Gastrocnemius medialis (tissue), 4 donors: ENCODE data around the gene VPS52.

Experiments used
- POLR2A ChIP-seq, 2 donors: fragments of 450-650 bp; IDR thresholded peaks; one replicate each; pipeline ENCODE4 v1.6.1; 2017; ENCODE audit warnings: antibody characterized with exemption in 2 of 2, mild to moderate bottlenecking in 2 of 2, moderate library complexity in 2 of 2
- TF ChIP-seq, protein P1 (sequence below), 5 experiments: fragments of 450-650 bp in 3 of 5; fragments of 200-600 bp in 2 of 5; sonication (generic) in 2 of 5; IDR thresholded peaks in 4 of 5; conservative IDR thresholded peaks in 1 of 5; 1 replicate in 4 of 5; 2 replicates in 1 of 5; pipeline ENCODE4 v1.5.1; 2016 to 2019; ENCODE audit warnings: antibody characterized with exemption in 5 of 5, mild to moderate bottlenecking in 3 of 5, moderate library complexity in 3 of 5

DNA sequence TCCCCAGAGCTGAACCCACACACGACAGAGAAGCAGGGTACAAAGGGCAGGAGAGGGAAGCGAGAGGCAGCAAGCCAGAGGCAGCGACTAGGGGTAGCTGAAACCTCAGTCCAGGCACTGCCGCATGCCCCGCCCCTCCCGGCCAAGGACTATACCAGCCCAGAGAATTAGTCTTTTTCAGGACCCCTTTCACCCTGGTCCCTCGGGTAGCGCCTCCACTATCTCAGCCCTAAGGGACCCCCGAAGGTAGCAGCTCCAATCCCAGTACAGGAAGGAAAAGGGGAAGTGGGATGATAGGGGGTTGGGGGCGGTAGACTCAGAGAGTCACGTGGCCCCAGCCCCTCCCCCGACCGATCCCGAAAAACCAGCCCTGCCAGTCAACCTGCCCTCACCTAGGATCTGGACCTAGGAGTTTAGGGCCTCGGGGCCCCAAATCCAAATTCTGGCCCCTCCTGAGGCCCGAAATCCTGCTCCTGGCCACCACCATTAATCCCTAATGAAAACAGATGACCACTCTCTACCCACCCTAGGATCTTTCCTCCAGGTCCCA, 25.8 kb upstream of the VPS52 start:
- TF ChIP-seq, protein P1, sequence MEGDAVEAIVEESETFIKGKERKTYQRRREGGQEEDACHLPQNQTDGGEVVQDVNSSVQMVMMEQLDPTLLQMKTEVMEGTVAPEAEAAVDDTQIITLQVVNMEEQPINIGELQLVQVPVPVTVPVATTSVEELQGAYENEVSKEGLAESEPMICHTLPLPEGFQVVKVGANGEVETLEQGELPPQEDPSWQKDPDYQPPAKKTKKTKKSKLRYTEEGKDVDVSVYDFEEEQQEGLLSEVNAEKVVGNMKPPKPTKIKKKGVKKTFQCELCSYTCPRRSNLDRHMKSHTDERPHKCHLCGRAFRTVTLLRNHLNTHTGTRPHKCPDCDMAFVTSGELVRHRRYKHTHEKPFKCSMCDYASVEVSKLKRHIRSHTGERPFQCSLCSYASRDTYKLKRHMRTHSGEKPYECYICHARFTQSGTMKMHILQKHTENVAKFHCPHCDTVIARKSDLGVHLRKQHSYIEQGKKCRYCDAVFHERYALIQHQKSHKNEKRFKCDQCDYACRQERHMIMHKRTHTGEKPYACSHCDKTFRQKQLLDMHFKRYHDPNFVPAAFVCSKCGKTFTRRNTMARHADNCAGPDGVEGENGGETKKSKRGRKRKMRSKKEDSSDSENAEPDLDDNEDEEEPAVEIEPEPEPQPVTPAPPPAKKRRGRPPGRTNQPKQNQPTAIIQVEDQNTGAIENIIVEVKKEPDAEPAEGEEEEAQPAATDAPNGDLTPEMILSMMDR (IDR thresholded peaks at IDR 0.05 in 4 of 5, conservative IDR thresholded peaks at IDR 0.05 in 1 of 5) = no peak
- no peak for TF ChIP-seq POLR2A (IDR thresholded peaks at IDR 0.05)
